K562 (cell line): ENCODE measurements around the gene STT3A. TPM values are rescaled to one million over a fixed set of nuclear protein-coding genes. Genes with fewer than 3 reads are reported as not detected.
A peak's percentile ranks its signal among the peaks of the same experiment; 100 is the strongest.

Experiments used
- ATAC-seq: fragments of 200-7000 bp; cut with Tn5 transposase; 3 replicates; pipeline ENCODE4 v1.9.1; 2020; ENCODE audit warnings: moderate library complexity
- BruUV-seq: library from RNA; stranded (reverse); fragments of 400-500 nt; replicated peaks from 2 replicates; lab custom pipeline; 2021; lab: Mats Ljungman, UMichigan
- CTCF ChIA-PET: fragments of 300-600 bp; formaldehyde crosslinking; extraction: SDS; loops from one replicate; lab custom pipeline; 2021; ENCODE audit warnings: low intra/inter-chr PET ratio; lab: Yijun Ruan, JAX
- POLR2A ChIA-PET: fragments of 300-600, 350-650 bp; sonication (Branson Sonifier 250); formaldehyde crosslinking; extraction: SDS; loops from one replicate; lab custom pipeline; 2021; ENCODE audit warnings: antibody characterized with exemption, inconsistent platforms; lab: Yijun Ruan, JAX
- DNase-seq, 4 experiments: peaks; one replicate each; pipeline versions ENCODE4 v3.0.0 to v3.0.0-alpha.2; 2011 to 2018; ENCODE audit warnings: low spot score in 3 of 4, mixed read lengths in 3 of 4; ENCODE audit errors: extremely low read depth in 1 of 4
- FAIRE-seq: peaks from 2 replicates; lab custom pipeline; 2011; peaks lifted over from hg19 to GRCh38; lab: Jason Lieb, UNC
- H2AFZ ChIP-seq: 2 replicates; pipeline ENCODE4 v1.6.0; 2011; ENCODE audit warnings: low read depth, low read length, control low read depth, inconsistent platforms
- H3K27ac ChIP-seq: fragments of 200-600 bp; 3 replicates; pipeline ENCODE4 v1.8.0; 2011; ENCODE audit warnings: low read depth, mild to moderate bottlenecking, control low read depth, inconsistent platforms, low read length, moderate library complexity, mixed read lengths; ENCODE audit errors: extremely low read depth
- H3K27me3 ChIP-seq, 2 experiments: fragments of 300-600 bp in 1 of 2; 2 replicates in 1 of 2; 3 replicates in 1 of 2; pipeline versions ENCODE4 v1.6.0 to v1.8.0; 2011; ENCODE audit warnings: inconsistent platforms in 2 of 2, low read length in 2 of 2, mild to moderate bottlenecking in 1 of 2, mixed read lengths in 1 of 2, moderate library complexity in 1 of 2; ENCODE audit not compliant: control insufficient read depth in 2 of 2, insufficient read depth in 2 of 2
- H3K36me3 ChIP-seq: fragments of 300-600 bp; 3 replicates; pipeline ENCODE4 v1.8.0; 2011; ENCODE audit warnings: mild to moderate bottlenecking, low read length, inconsistent platforms; ENCODE audit not compliant: control insufficient read depth, insufficient read depth
- H3K4me1 ChIP-seq, 2 experiments: fragments of 200-600 bp in 1 of 2; replicated peaks in 1 of 2; 2 replicates in 1 of 2; 3 replicates in 1 of 2; pipeline versions ENCODE4 v1.5.1 to v1.8.0; 2011; ENCODE audit warnings: inconsistent platforms in 2 of 2, low read length in 2 of 2, mild to moderate bottlenecking in 1 of 2, mixed read lengths in 1 of 2, moderate library complexity in 1 of 2; ENCODE audit not compliant: control insufficient read depth in 2 of 2, insufficient read depth in 2 of 2
- H3K4me2 ChIP-seq: 2 replicates; pipeline ENCODE4 v1.6.1; 2011; ENCODE audit warnings: low read length, control low read depth, inconsistent platforms, mixed read lengths; ENCODE audit not compliant: insufficient read depth
- H3K4me3 ChIP-seq: fragments of 200-600 bp; sonication (generic), shearing (Covaris generic); 2 replicates; pipeline ENCODE4 v1.5.1; 2016; ENCODE audit warnings: control low read depth, inconsistent platforms
- H3K79me2 ChIP-seq: fragments of 200-600 bp; 3 replicates; pipeline ENCODE4 v1.8.0; 2011; ENCODE audit warnings: low read length, inconsistent platforms; ENCODE audit not compliant: control insufficient read depth, insufficient read depth
- H3K9ac ChIP-seq, 2 experiments: 2 replicates each; pipeline versions ENCODE4 v1.6.0 to v1.6.1; 2011; ENCODE audit warnings: low read depth in 2 of 2, low read length in 2 of 2, control low read depth in 1 of 2, inconsistent platforms in 1 of 2, mild to moderate bottlenecking in 1 of 2, mixed read lengths in 1 of 2; ENCODE audit not compliant: insufficient read depth in 1 of 2
- H3K9me1 ChIP-seq: one replicate; pipeline ENCODE4 v1.6.0; 2011; ENCODE audit warnings: inconsistent platforms, mild to moderate bottlenecking, low read length, moderate library complexity; ENCODE audit not compliant: control insufficient read depth, insufficient read depth
- H3K9me3 ChIP-seq: replicated peaks from 2 replicates; pipeline ENCODE4 v1.5.1; 2011; ENCODE audit warnings: low read depth, low read length, inconsistent platforms; ENCODE audit not compliant: control insufficient read depth, insufficient read depth
- H4K20me1 ChIP-seq: replicated peaks from 2 replicates; pipeline ENCODE4 v1.6.1; 2011; ENCODE audit warnings: low read length, inconsistent platforms, mixed read lengths; ENCODE audit not compliant: control insufficient read depth, insufficient read depth
- ETV6 ChIP-seq, 3 experiments: fragments of 150-350 bp in 1 of 3; sonication (generic) in 1 of 3; formaldehyde crosslinking in 1 of 3; IDR thresholded peaks; 2 replicates each; pipeline versions ENCODE4 v1.6.1 to v1.8.0; 2014 to 2022; ENCODE audit warnings: borderline replicate concordance in 2 of 3, low read depth in 2 of 3, antibody characterized with exemption in 1 of 3, low read length in 1 of 3, mild to moderate bottlenecking in 1 of 3, missing genetic modification reagents in 1 of 3
- MYNN ChIP-seq, 2 experiments: sonication (generic); formaldehyde crosslinking in 1 of 2; IDR thresholded peaks; 2 replicates each; pipeline versions ENCODE4 v1.5.0 to v1.6.1; 2016 to 2020; ENCODE audit warnings: antibody characterized with exemption in 1 of 2, missing genetic modification reagents in 1 of 2
- NCOA6 ChIP-seq: fragments of 450-650 bp; IDR thresholded peaks from 2 replicates; pipeline ENCODE4 v1.6.1; 2017; ENCODE audit warnings: mild to moderate bottlenecking
- NCOR1 ChIP-seq: fragments of 450-650 bp; IDR thresholded peaks from 2 replicates; pipeline ENCODE4 v1.6.1; 2016; ENCODE audit warnings: mild to moderate bottlenecking, moderate library complexity
- POLR2AphosphoS5 ChIP-seq: IDR thresholded peaks from 2 replicates; pipeline ENCODE4 v1.6.1; 2011; ENCODE audit warnings: mild to moderate bottlenecking, low read depth, low read length, moderate library complexity; ENCODE audit not compliant: control insufficient read depth, insufficient read depth
- WGBS: fragments of 100-300 bp; shearing (Covaris generic); methylation state at CpG from one replicate; pipeline ENCODE4 v1.1.6; 2016; ENCODE audit warnings: low coverage, mixed read lengths; ENCODE audit not compliant: insufficient coverage; ENCODE audit errors: missing lambda C conversion rate; 5-methylcytosine and 5-hydroxymethylcytosine counted together
- in situ Hi-C: fragments of 300-500 bp; cut with MboI; formaldehyde crosslinking; loops from 4 replicates; pipeline ENCODE4 v1.15.0; 2018; ENCODE audit warnings: inconsistent platforms, mixed read lengths
- intact Hi-C: fragments of 100-400 bp; cut with micrococcal nuclease; formaldehyde crosslinking; loops from 2 replicates; pipeline ENCODE4 v1.14.2; 2022
- polyA plus RNA-seq, 8 experiments: library from polyadenylated mRNA; depleted of rRNA in 4 of 8; stranded (reverse) in 5 of 8; unstranded in 3 of 8; fragments of >200 nt; fragmentation: Nextera tagmentation in 2 of 8; fragmentation: Illumina TruSeq in 1 of 8; extraction: Ambion mirVana in 2 of 8; extraction: Trizol in 1 of 8; gene quantifications; 2 replicates each; pipeline versions ENCODE4 v1.2.1 to v1.2.3, GENCODE V29; 2011 to 2014; ENCODE audit warnings: inconsistent platforms in 1 of 8, missing spikeins in 1 of 8
- total RNA-seq, 7 experiments: library from RNA; depleted of rRNA in 6 of 7; stranded (reverse); fragments of >200 nt in 6 of 7; fragmentation: Illumina TruSeq in 2 of 7; extraction: Trizol in 2 of 7; gene quantifications; 2 replicates each; pipeline versions ENCODE4 v1.2.1 to v1.2.3, GENCODE V29; 2011 to 2021; ENCODE audit warnings: low replicate concordance in 1 of 7
- TF ChIP-seq, protein P1 (sequence below): fragments of 450-650 bp; formaldehyde crosslinking; conservative IDR thresholded peaks from 2 replicates; pipeline ENCODE4 v1.4.0; 2022; ENCODE audit warnings: mild to moderate bottlenecking, missing genetic modification characterization
- TF ChIP-seq, protein P2 (sequence below): sonication (generic); formaldehyde crosslinking; IDR thresholded peaks from 2 replicates; pipeline ENCODE4 v1.4.0; 2020; ENCODE audit warnings: mild to moderate bottlenecking, missing genetic modification reagents

Gene STT3A
- total and polyA plus RNA-seq, 9 of the 15 experiments (the other 6 are each of a cell fraction or from before 2014, with no cell fraction given), result 70.7 to 330 (median 192) TPM

DNA sequence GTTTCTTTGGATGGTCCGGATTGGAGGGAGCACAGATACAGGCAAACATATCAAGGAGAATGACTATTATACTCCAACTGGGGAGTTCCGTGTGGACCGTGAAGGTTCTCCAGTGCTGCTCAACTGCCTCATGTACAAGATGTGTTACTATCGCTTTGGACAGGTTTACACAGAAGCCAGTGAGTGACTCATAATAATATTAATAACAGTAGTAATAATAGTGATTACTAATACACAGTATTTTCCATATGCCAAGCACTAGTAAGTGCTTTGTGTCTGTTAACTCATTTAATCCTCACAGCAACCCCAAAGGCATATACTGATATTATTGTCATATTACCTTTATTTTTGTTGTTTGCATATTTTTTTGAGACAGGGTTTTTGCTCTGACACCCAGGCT is 25.7 kb downstream of the STT3A start:
- no peak for ATAC-seq
- POLR2A ChIA-PET, result no interaction called here
- Histone ChIP-seq H3K36me3 (peaks cover 88% of the 10 kb centered on the region), H3K4me2 (no peak overlapping the region), H2AFZ (no peak overlapping the region), H4K20me1 (no peaks in the 10 kb centered on the region), H3K79me2 (no peaks in the 10 kb centered on the region), H3K9me3 (no peaks in the 10 kb centered on the region), H3K9ac (no peak overlapping the region), H3K4me1 (no peaks in the 10 kb centered on the region), H3K27ac (no peak overlapping the region), H3K27me3 (no peaks in the 10 kb centered on the region), H3K4me3 (no peak overlapping the region), H3K9me1 (no peaks in the 10 kb centered on the region)
- CTCF ChIA-PET, result no interaction called here
- no peak for FAIRE-seq
- in situ Hi-C loops (no loop called here), intact Hi-C loops (no loop called here)
- no peak for DNase-seq
- TF ChIP-seq, protein P1, sequence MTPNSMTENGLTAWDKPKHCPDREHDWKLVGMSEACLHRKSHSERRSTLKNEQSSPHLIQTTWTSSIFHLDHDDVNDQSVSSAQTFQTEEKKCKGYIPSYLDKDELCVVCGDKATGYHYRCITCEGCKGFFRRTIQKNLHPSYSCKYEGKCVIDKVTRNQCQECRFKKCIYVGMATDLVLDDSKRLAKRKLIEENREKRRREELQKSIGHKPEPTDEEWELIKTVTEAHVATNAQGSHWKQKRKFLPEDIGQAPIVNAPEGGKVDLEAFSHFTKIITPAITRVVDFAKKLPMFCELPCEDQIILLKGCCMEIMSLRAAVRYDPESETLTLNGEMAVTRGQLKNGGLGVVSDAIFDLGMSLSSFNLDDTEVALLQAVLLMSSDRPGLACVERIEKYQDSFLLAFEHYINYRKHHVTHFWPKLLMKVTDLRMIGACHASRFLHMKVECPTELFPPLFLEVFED (CRISPR knock-in tag), result no peak
- BruUV-seq, result no TSS peak
- WGBS, result 96% methylated on average over 4 of the region's 4 CpGs

DNA sequence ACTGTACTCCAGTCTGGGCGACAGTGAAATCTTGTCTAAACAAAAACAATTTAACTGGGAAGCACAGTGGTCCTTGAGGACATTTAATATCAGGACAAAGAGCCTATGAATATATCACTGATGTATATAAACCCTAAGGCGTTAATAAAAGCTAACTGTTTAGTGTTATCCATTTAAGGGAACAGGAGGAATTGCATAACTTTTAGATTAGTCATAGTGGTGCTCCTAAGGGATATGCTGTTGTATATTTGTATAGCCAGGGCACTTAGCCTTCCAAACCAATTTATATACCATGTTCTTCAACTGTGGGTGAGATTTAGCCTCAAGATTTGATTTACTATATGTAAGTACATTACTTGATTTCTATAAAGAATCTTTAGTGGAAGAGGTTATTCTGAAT is 29.3 kb downstream of the STT3A start:
- in situ Hi-C loops (no loop called here), intact Hi-C loops (no loop called here)
- no peak overlapping the region for H3K4me3 ChIP-seq
- no peak for DNase-seq
- H3K27ac ChIP-seq, result no peak overlapping the region
- no peak for ATAC-seq
- no peaks in the 10 kb centered on the region for H4K20me1 ChIP-seq
- no peak overlapping the region for H2AFZ ChIP-seq
- CTCF ChIA-PET, result no interaction called here
- WGBS, result 79% methylated on average over 2 of the region's 2 CpGs
- H3K4me2 ChIP-seq, result no peak overlapping the region
- no peaks in the 10 kb centered on the region for H3K9me3 ChIP-seq
- peaks cover 65% of the 10 kb centered on the region for H3K36me3 ChIP-seq
- H3K9me1 ChIP-seq, result no peaks in the 10 kb centered on the region
- peaks cover 9 to 10% of the 10 kb centered on the region in 2 experiments for H3K4me1 ChIP-seq
- POLR2A ChIA-PET, result interaction anchor here (0.8 to 2.3 kb wide), 5 partner anchors 11 to 168 kb away, joined by 3 to 5 read pairs (median 3); no protein-coding TSS in a partner anchor
- no TSS peak for BruUV-seq
- H3K27me3 ChIP-seq, result no peaks in the 10 kb centered on the region
- H3K9ac ChIP-seq, result no peak overlapping the region
- H3K79me2 ChIP-seq, result peaks cover 20% of the 10 kb centered on the region
- no peak for FAIRE-seq
- TF ChIP-seq NCOR1, result no peak
- 0 out of 2 replicates have a peak, but pooled peaks have one; percentile 22 for TF ChIP-seq POLR2AphosphoS5
- TF ChIP-seq MYNN (IDR thresholded peaks at IDR 0.05), result no peak
- TF ChIP-seq MYNN (CRISPR knock-in tag; IDR thresholded peaks at IDR 0.05), result no peak
- no peak for TF ChIP-seq NCOA6
- TF ChIP-seq, protein P2, sequence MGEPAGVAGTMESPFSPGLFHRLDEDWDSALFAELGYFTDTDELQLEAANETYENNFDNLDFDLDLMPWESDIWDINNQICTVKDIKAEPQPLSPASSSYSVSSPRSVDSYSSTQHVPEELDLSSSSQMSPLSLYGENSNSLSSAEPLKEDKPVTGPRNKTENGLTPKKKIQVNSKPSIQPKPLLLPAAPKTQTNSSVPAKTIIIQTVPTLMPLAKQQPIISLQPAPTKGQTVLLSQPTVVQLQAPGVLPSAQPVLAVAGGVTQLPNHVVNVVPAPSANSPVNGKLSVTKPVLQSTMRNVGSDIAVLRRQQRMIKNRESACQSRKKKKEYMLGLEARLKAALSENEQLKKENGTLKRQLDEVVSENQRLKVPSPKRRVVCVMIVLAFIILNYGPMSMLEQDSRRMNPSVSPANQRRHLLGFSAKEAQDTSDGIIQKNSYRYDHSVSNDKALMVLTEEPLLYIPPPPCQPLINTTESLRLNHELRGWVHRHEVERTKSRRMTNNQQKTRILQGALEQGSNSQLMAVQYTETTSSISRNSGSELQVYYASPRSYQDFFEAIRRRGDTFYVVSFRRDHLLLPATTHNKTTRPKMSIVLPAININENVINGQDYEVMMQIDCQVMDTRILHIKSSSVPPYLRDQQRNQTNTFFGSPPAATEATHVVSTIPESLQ (CRISPR knock-in tag), result no peak
- TF ChIP-seq ETV6 (IDR thresholded peaks at IDR 0.05; ENCODE audit: borderline replicate concordance in 1 of 2, low read depth in 2 of 2, low read length in 1 of 2), result no peak
- no peak for TF ChIP-seq ETV6 (CRISPR knock-in tag; IDR thresholded peaks at IDR 0.05; ENCODE audit: borderline replicate concordance)
